NOMO-1 treated with DMSO at 0.1 percent for 48 hours (cell line): ENCODE results near the gene RNF14.
"Not testable (repeated sequence)": the region's sequence is repeated elsewhere in the genome, so short reads cannot be mapped to it uniquely, and the experiment has no call there.

ENCODE experiments used
- DNase-seq: peaks from one replicate; lab custom pipeline; 2025; ENCODE audit not compliant: unreplicated experiment; lab: John Stamatoyannopoulos, UW

RNF14 gene

GRCh38 chr5:142012792-142013388 is 44.0 kb downstream of the RNF14 start, which contains the start of gene GNPDA1:
Gene GNPDA1 (minus strand): TSS chr5:142013027. CDS start chr5:142012035, 992 bp downstream.
- peak; percentile 63 for DNase-seq

GRCh38 chr5:142013734-142014521 is 45.0 kb downstream of the RNF14 start:
- DNase-seq = no peak

GRCh38 chr5:142014911-142015584 is 46.1 kb downstream of the RNF14 start:
- peak; percentile 43 for DNase-seq

- DNase-seq = peak; percentile 83
Observed at GRCh38 chr5:142015781-142016533, 47.1 kb downstream of the RNF14 start.

GRCh38 chr5:142016556-142016955 is 47.7 kb downstream of the RNF14 start:
- no peak for DNase-seq

- peak; percentile 68 for DNase-seq
Observed at GRCh38 chr5:142017832-142018427, 49.0 kb downstream of the RNF14 start.

- no peak for DNase-seq
Observed at GRCh38 chr5:142020122-142020659, 51.3 kb downstream of the RNF14 start.

- DNase-seq = no peak
Observed at GRCh38 chr5:142023836-142024235, 54.9 kb downstream of the RNF14 start.

GRCh38 chr5:142024771-142025304 is 55.9 kb downstream of the RNF14 start:
- DNase-seq = peak; percentile 92

GRCh38 chr5:142025637-142026036 is 56.7 kb downstream of the RNF14 start:
- DNase-seq = no peak

GRCh38 chr5:142032150-142032549 is 63.2 kb downstream of the RNF14 start:
- DNase-seq = no peak

- DNase-seq = no peak
Observed at GRCh38 chr5:142032747-142033631, 64.1 kb downstream of the RNF14 start.

- DNase-seq = not testable (repeated sequence)
Observed at GRCh38 chr5:142033632-142034567, 65.0 kb downstream of the RNF14 start.

GRCh38 chr5:142034994-142035393 is 66.1 kb downstream of the RNF14 start:
- DNase-seq = no peak

- DNase-seq = no peak
Observed at GRCh38 chr5:142036918-142037317, 68.0 kb downstream of the RNF14 start.

GRCh38 chr5:142037599-142037998 is 68.7 kb downstream of the RNF14 start:
- not testable (repeated sequence) for DNase-seq

- DNase-seq = no peak
Observed at GRCh38 chr5:142038735-142039134, 69.8 kb downstream of the RNF14 start.
